HG02588 (cell line): ENCODE results near the gene MEX3C.

Experiments used
- ATAC-seq: cut with Tn5 transposase; IDR thresholded peaks from one replicate; pipeline ENCODE4 v1.9.1; 2021; ENCODE audit warnings: mild to moderate bottlenecking, moderate library complexity; ENCODE audit not compliant: unreplicated experiment

MEX3C gene

GRCh38 chr18:51197661-51198424, at the start of gene MEX3C:
MEX3C (minus strand) TSS chr18:51197681; CDS start chr18:51197320, 361 bp downstream.
- peak; percentile 72 for ATAC-seq

GRCh38 chr18:51241226-51241625, 43.7 kb upstream of the MEX3C start:
- no peak for ATAC-seq

- no peak for ATAC-seq
Measured at GRCh38 chr18:51236225-51236624, 38.7 kb upstream of the MEX3C start.

GRCh38 chr18:51235009-51235789, 37.7 kb upstream of the MEX3C start:
- peak; percentile 88 for ATAC-seq

GRCh38 chr18:51234117-51235008, 36.9 kb upstream of the MEX3C start:
- ATAC-seq = no peak

- ATAC-seq = no peak
Measured at GRCh38 chr18:51229328-51229727, 31.8 kb upstream of the MEX3C start.

- no peak for ATAC-seq
Measured at GRCh38 chr18:51227660-51228059, 30.2 kb upstream of the MEX3C start.

- no peak for ATAC-seq
Measured at GRCh38 chr18:51226587-51227350, 29.3 kb upstream of the MEX3C start.

GRCh38 chr18:51226068-51226467, 28.6 kb upstream of the MEX3C start:
- no peak for ATAC-seq

- ATAC-seq = no peak
Measured at GRCh38 chr18:51212606-51213005, 15.1 kb upstream of the MEX3C start.

GRCh38 chr18:51211552-51211951, 14.1 kb upstream of the MEX3C start:
- ATAC-seq = peak; percentile 58

GRCh38 chr18:51196811-51197660, 445 bp downstream of the MEX3C start:
- ATAC-seq = peak; percentile 6

- peak; percentile 4 for ATAC-seq
Measured at GRCh38 chr18:51196118-51196810, 1.2 kb downstream of the MEX3C start.

GRCh38 chr18:51195451-51196117, 1.9 kb downstream of the MEX3C start:
- no peak for ATAC-seq

- no peak for ATAC-seq
Measured at GRCh38 chr18:51195086-51195450, 2.4 kb downstream of the MEX3C start.

GRCh38 chr18:51194604-51195003, 2.9 kb downstream of the MEX3C start:
- ATAC-seq = no peak

GRCh38 chr18:51193621-51194287, 3.7 kb downstream of the MEX3C start:
- ATAC-seq = no peak

- no peak for ATAC-seq
Measured at GRCh38 chr18:51192696-51193095, 4.8 kb downstream of the MEX3C start.
